ENCODE results near the gene SLBP.

- TF ChIP-seq, protein P1, sequence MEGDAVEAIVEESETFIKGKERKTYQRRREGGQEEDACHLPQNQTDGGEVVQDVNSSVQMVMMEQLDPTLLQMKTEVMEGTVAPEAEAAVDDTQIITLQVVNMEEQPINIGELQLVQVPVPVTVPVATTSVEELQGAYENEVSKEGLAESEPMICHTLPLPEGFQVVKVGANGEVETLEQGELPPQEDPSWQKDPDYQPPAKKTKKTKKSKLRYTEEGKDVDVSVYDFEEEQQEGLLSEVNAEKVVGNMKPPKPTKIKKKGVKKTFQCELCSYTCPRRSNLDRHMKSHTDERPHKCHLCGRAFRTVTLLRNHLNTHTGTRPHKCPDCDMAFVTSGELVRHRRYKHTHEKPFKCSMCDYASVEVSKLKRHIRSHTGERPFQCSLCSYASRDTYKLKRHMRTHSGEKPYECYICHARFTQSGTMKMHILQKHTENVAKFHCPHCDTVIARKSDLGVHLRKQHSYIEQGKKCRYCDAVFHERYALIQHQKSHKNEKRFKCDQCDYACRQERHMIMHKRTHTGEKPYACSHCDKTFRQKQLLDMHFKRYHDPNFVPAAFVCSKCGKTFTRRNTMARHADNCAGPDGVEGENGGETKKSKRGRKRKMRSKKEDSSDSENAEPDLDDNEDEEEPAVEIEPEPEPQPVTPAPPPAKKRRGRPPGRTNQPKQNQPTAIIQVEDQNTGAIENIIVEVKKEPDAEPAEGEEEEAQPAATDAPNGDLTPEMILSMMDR (IDR thresholded peaks at IDR 0.05), result no peak
- TF ChIP-seq POLR2A (IDR thresholded peaks at IDR 0.05) (no peak), POLR2AphosphoS5 (IDR thresholded peaks at IDR 0.05) (no peak)
Measured at GRCh38 chr4:1646690-1647089, 65.4 kb downstream of the SLBP start.
